ENCODE measurements around the gene TMEM52B.
"Not testable (repeated sequence)": the region's sequence is repeated elsewhere in the genome, so short reads cannot be mapped to it uniquely, and the experiment has no call there.

The TMEM52B gene

GRCh38 chr12:10171973-10172728, 6.7 kb upstream of the TMEM52B start, which contains the start of gene OLR1:
Gene OLR1, minus strand, starts transcription at chr12:10172132. Its CDS starts 55 bp downstream, at chr12:10172077.
- DNase-seq: no peak

DNA sequence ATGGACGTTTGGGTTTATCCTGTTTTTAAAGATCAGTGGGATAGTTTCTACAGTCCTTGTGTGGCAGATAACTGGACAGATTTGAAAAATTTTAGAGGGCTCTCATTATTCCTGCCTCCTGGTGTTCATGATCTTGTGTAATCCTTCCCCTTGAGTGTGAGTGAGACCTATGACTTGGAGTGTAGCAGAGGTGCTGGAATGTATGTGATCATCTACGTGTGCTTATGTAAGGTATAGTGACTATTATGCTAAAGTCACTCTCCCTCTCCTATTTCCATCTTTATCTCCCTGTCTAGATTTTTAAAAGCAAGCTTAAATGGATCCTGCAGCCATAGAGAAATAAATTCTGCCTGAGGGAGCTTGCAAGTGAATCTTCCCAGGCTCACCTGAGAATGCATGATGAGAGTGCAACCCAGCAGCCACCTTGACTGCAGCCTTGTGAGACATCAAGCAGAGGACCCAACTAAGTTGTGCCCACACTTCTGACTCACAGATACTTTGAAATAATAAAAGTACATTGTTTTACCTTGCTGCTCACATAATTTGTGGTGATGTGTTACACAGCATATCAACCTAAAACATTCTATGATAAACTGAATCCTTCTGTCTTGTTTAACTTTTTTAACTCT, 3.7 kb upstream of the TMEM52B start:
- no peak for DNase-seq

GRCh38 chr12:10175846-10176636, 2.8 kb upstream of the TMEM52B start:
- DNase-seq: no peak

GRCh38 chr12:10179776-10180181, 947 bp downstream of the TMEM52B start:
- no peak for DNase-seq

- no peak for DNase-seq
Observed at GRCh38 chr12:10182354-10183049, 3.7 kb downstream of the TMEM52B start.

- no peak for DNase-seq
Observed at GRCh38 chr12:10184261-10184843, 5.5 kb downstream of the TMEM52B start.

DNA sequence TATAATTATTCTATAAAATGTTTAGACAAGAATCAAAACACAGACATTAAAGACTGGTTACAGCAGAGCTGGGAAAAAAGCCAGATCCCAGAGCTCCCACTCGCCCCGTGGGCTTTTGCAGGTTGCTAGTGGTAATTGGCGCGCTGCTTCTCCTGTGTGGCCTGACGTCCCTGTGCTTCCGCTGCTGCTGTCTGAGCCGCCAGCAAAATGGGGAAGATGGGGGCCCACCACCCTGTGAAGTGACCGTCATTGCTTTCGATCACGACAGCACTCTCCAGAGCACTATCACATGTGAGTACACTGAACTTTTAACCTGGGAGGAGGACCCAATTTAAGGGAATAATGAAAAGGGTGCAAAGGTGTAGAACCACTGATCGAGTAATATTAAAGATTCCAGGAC, 7.5 kb downstream of the TMEM52B start:
- no peak for DNase-seq

DNA sequence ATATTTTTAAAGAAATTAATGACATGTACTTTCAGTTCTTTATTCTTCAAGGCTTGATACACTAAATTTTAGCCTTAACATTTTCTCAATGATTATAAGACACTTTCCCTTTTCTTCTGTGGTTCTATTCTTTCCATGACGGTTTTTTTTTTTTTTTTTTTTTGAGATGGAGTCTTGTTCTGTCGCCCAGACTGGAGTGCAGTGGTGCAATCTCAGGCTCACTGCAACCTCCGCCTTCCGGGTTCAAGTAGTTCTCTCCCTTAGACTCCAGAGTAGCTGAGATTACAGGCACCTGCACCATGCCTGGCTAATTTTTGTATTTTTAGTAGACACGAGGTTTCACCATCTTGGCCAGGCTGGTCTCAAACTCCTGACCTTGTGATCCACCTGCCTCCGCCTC, 8.1 kb downstream of the TMEM52B start:
- not testable (repeated sequence) for DNase-seq

GRCh38 chr12:10189653-10190052, 10.8 kb downstream of the TMEM52B start:
- DNase-seq: no peak

DNA sequence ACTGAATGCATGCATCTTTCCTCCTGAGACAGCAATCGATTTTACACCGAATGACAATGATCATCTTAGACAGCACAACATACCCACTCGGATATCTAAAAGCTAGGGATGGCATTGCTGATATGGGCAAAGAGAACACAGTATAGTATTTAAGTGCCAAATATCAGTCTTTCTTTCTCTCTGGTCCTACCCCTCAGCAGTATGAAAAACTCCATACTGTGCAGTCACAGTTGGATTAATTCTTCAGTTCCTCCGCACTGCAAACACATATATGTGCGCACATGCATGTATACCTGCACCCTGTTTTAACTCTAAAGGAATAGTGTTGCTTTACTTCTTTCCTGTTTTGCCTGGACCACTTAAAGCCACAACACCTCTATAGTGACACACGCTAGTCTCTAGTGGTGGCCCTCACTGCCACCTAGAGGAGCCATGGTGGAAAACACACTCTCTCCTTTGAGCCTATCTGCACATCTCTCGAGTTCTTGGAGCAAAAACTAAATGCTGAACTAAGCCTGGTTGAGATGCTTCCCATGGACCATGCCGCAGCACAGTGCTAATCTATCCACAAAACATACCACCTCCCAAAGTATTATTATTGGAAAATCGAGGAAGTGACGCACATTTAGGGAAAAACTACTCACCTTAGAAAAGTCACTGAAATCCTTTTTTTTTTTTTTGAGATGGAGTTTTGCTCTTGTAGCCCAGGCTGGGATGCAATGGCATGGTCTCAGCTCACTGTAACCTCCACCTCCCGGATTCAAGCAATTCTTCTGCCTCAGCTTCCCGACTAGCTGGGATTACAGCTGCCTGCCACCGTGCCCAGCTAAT, 11.9 kb downstream of the TMEM52B start:
- DNase-seq: no peak

GRCh38 chr12:10191865-10192264, 13.0 kb downstream of the TMEM52B start:
- DNase-seq: no peak

- no peak for DNase-seq
Observed at GRCh38 chr12:10194160-10194670, 15.4 kb downstream of the TMEM52B start.

- DNase-seq: no peak
Observed at GRCh38 chr12:10196210-10196609, 17.4 kb downstream of the TMEM52B start.

GRCh38 chr12:10197879-10198278, 19.0 kb downstream of the TMEM52B start:
- DNase-seq: no peak

DNA sequence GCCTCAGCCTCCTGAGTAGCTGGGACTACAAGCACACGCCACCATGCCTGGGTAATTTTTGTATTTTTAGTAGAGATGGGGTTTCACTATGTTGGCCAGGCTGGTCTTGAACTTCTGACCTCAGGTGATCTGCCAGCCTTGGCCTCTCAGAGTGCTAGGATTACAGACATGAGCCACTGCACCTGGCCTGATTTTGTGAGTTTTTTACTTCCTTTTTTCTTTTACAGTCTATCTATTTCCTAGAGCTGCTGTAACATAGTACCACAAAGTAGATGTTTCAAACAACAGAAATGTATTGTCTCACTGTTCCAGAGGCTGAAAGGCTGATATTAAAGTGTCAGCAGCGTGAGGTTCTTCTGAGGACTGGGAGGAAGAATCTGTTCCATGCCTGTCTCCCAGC, 25.7 kb downstream of the TMEM52B start:
- DNase-seq: not testable (repeated sequence)

GRCh38 chr12:10205220-10205807, 26.5 kb downstream of the TMEM52B start:
- no peak for DNase-seq

GRCh38 chr12:10207136-10207535, 28.3 kb downstream of the TMEM52B start:
- DNase-seq: no peak

GRCh38 chr12:10210225-10210624, 31.4 kb downstream of the TMEM52B start:
- no peak for DNase-seq

GRCh38 chr12:10211101-10211939, 32.5 kb downstream of the TMEM52B start:
- DNase-seq: no peak

All from SIG-M5 (cell line).